GM18526 (cell line): Measurements from ENCODE around the gene SMIM23.

ENCODE experiments used
- POLR2A ChIP-seq: IDR thresholded peaks from 3 replicates; pipeline ENCODE4 v1.6.1; 2011; ENCODE audit not compliant: insufficient read length; ENCODE audit errors: extremely low read depth

The SMIM23 gene

GRCh38 chr5:171797543-171797942 is 11.9 kb downstream of the SMIM23 start:
- no peak for TF ChIP-seq POLR2A

GRCh38 chr5:171798418-171798817 is 12.8 kb downstream of the SMIM23 start:
- TF ChIP-seq POLR2A, result no peak

GRCh38 chr5:171801839-171802238 is 16.2 kb downstream of the SMIM23 start:
- TF ChIP-seq POLR2A, result no peak

GRCh38 chr5:171805746-171806145 is 20.1 kb downstream of the SMIM23 start:
- no peak for TF ChIP-seq POLR2A

GRCh38 chr5:171806976-171807747 is 21.5 kb downstream of the SMIM23 start:
- TF ChIP-seq POLR2A, result no peak

GRCh38 chr5:171808453-171808852 is 22.8 kb downstream of the SMIM23 start:
- TF ChIP-seq POLR2A, result no peak

GRCh38 chr5:171808951-171809350 is 23.3 kb downstream of the SMIM23 start:
- TF ChIP-seq POLR2A, result no peak

GRCh38 chr5:171810227-171810626 is 24.6 kb downstream of the SMIM23 start:
- TF ChIP-seq POLR2A, result no peak

GRCh38 chr5:171813270-171813669 is 27.7 kb downstream of the SMIM23 start:
- TF ChIP-seq POLR2A, result no peak

GRCh38 chr5:171813813-171814490 is 28.3 kb downstream of the SMIM23 start:
- TF ChIP-seq POLR2A, result no peak

GRCh38 chr5:171816666-171817065 is 31.0 kb downstream of the SMIM23 start:
- no peak for TF ChIP-seq POLR2A

GRCh38 chr5:171820561-171820960 is 34.9 kb downstream of the SMIM23 start:
- TF ChIP-seq POLR2A, result no peak

- no peak for TF ChIP-seq POLR2A
Observed at GRCh38 chr5:171821286-171821685, 35.7 kb downstream of the SMIM23 start.

GRCh38 chr5:171823269-171823668 is 37.7 kb downstream of the SMIM23 start:
- TF ChIP-seq POLR2A, result no peak

GRCh38 chr5:171825051-171825450 is 39.4 kb downstream of the SMIM23 start:
- no peak for TF ChIP-seq POLR2A

GRCh38 chr5:171826132-171826531 is 40.5 kb downstream of the SMIM23 start:
- no peak for TF ChIP-seq POLR2A
